ENCODE measurements around the gene LONP1.
"Not testable (repeated sequence)": the region's sequence is repeated elsewhere in the genome, so short reads cannot be mapped to it uniquely, and the experiment has no call there.

The LONP1 gene

DNA sequence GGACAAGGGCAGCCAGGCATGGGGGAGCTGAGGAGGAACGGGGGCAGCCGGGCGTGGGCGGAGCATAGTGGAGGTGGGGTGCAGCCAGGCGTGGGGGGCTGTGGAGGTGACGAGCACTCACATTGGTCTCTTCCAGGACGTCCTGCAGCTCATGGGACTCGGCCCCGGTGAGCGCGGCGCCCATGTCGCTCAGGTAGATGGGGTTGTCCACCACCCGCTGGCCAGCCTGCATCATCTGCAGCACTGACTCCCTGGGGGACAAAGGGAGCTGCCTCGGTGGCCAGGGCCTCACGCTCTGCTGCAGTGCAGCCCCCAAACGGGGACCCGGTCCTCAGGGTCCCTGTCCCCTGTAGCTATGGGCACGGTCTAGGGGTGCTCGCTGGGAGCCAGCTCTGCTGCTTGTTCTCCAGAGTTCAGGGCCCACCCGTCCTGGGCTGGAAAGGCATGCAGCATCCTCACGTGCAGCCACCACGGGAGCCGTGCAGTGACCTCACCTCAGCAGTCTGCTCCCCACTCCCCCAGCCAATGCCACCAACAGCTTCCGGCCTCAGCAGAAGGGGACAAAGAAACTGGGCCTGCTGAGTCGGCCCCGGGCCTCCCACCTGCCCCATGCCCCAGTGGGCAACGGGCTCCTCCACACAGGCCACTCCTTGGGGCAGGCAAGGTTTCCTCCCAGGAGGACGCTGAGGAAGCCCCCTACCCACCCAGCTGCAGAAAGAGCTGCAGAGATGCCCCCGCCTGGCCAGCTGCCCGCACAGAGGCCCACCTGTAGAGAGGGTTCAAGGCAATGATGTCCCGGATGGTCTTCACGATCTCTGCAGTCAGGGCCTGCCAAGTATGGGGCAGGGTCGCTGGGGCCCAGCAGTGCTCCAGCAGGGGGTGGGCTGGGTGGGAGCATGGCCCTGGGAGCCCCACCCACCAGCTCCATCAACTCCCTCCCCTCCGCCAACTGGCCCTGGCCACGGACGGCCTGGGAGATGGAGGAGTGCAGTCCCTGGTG is 12.1 kb downstream of the LONP1 start:
- peaks cover 51 to 99% (median 88%) of the 10 kb centered on the region in 3 donors for H3K36me3 ChIP-seq

DNA sequence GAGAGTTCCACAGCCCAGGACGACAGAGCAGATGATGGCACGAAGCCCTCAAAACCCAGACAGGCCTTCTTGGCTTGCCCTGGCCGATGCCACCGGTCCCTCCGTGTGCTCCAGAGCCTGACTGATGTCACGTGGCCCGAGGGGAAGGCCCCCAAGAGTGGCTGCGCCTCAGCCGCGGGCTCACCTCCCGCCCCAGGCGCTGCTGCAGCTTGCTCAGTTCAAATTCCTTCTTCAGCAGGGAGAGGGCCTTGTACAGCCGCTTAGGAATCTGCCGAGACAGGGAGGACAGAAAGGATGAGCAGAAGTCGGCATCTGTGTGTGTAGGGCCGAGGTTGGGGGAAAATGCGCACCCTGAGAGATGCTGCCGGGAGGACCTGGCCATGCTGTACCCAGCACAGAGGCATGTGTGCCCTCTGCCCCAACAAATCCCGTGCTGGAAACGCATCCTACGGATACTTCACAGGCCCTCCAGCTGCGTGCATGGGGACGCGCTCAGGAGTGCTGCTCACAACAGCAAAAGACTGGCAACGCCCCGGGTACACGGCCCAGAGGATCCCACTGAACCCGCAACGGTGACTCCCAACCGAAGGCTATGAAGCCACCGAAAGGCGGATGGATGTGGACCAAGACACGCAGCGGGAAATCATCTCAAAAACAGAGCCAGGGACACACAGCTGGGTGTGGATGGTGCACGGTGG is 12.9 kb downstream of the LONP1 start:
- TF ChIP-seq, protein P1, sequence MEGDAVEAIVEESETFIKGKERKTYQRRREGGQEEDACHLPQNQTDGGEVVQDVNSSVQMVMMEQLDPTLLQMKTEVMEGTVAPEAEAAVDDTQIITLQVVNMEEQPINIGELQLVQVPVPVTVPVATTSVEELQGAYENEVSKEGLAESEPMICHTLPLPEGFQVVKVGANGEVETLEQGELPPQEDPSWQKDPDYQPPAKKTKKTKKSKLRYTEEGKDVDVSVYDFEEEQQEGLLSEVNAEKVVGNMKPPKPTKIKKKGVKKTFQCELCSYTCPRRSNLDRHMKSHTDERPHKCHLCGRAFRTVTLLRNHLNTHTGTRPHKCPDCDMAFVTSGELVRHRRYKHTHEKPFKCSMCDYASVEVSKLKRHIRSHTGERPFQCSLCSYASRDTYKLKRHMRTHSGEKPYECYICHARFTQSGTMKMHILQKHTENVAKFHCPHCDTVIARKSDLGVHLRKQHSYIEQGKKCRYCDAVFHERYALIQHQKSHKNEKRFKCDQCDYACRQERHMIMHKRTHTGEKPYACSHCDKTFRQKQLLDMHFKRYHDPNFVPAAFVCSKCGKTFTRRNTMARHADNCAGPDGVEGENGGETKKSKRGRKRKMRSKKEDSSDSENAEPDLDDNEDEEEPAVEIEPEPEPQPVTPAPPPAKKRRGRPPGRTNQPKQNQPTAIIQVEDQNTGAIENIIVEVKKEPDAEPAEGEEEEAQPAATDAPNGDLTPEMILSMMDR (IDR thresholded peaks at IDR 0.05) = no peak
- Histone ChIP-seq H3K4me3 (no peak overlapping the region), H3K4me1 (no peaks in the 10 kb centered on the region), H3K36me3 (peaks cover 43 to 94% (median 83%) of the 10 kb centered on the region in 3 donors), H3K9me3 (no peaks in the 10 kb centered on the region), H3K27ac (no peak overlapping the region), H3K27me3 (no peaks in the 10 kb centered on the region)
- intact Hi-C loops (cut with DNase I; ENCODE audit: low total_unique reads) = no loop called here
- DNase-seq = no peak

More for the DNA sequence above, 12.1 kb downstream of the LONP1 start:
- no peak for DNase-seq
- H3K27me3 ChIP-seq = no peaks in the 10 kb centered on the region
- intact Hi-C loops (cut with DNase I; ENCODE audit: low total_unique reads) = no loop called here
- H3K9me3 ChIP-seq = no peaks in the 10 kb centered on the region
- no peaks in the 10 kb centered on the region for H3K4me1 ChIP-seq
- TF ChIP-seq, protein P1 (IDR thresholded peaks at IDR 0.05) = no peak
- H3K27ac ChIP-seq = no peak overlapping the region
- H3K4me3 ChIP-seq = no peak overlapping the region

DNA sequence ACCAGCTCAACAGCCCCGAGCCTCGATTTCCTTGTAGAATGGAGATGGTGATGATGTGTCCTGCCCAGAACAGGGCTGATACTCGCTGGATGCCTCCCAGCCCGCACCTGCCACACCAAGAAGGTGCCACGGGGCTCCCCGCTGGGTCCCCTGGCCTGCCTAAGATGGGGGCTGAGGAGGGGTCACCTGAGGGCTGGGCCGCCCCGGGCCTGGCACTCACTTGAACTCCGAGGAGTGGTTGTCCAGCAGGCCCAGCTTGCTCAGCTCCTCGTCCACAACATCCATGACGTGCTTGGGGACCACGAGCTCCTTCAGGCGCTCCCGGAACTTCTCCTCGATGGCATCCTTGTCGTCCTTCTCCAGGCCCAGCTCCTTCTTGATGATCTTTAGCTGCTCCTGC is 14.4 kb downstream of the LONP1 start:
- TF ChIP-seq, protein P1 (IDR thresholded peaks at IDR 0.05) = no peak
- H3K4me1 ChIP-seq = no peaks in the 10 kb centered on the region
- no peaks in the 10 kb centered on the region for H3K27me3 ChIP-seq
- no peak overlapping the region for H3K4me3 ChIP-seq
- peaks cover 34 to 93% (median 83%) of the 10 kb centered on the region in 3 donors for H3K36me3 ChIP-seq
- no peak for DNase-seq
- no peaks in the 10 kb centered on the region for H3K9me3 ChIP-seq
- intact Hi-C loops (cut with DNase I; ENCODE audit: low total_unique reads) = no loop called here
- H3K27ac ChIP-seq = no peak overlapping the region

DNA sequence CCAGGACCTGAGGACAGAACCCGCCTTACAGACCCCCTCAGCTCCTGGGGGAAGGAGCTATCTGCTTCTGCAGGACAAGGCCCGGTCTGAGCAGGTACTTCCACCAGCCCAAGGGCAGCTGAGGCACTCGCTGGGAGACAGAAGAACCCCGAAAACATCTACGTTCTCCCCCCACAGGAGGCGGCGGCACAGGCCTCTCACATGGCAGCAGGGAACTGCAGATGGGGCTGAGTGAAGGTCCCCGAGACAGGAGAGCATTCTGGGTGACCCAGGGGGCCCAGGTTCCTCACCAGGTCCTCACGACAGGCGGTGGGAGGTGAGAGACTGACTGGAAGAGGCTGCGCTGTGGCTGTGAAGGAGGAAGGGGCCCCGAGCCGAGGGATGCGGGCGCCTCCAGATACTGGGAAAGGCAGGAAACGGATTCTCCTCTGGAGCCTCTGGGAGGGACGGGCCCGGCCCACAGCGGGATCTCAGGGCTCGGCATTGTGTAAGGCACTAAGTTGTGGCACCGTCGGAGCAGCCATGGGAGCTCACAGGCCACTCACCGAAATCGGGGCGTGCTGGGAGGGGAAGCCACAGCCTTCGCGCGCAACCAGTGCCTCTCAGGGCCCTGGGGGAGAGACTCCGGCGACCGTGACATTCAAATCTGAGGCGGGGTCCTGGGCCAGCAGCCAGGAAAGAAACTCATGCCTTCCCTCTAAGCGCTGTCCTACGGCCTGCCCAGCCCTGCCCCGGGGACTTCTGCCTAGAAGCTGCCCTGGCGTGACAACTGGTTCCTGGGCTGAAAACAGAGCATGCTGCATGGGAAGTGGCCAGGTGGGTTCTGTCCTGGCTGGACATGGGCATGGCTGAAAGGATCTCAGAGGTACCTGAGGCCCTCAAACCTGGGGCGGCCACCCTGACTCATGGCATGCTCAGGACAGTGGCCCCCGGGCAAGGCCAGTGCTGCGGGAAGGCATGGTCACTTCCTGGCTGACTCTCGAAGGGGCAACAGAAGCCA is 15.8 kb downstream of the LONP1 start:
- peaks cover 45 to 93% (median 86%) of the 10 kb centered on the region in 3 donors for H3K36me3 ChIP-seq
- DNase-seq = no peak
- no peaks in the 10 kb centered on the region for H3K27me3 ChIP-seq
- TF ChIP-seq, protein P1 (IDR thresholded peaks at IDR 0.05) = no peak
- H3K4me3 ChIP-seq = no peak overlapping the region
- intact Hi-C loops (cut with DNase I; ENCODE audit: low total_unique reads) = no loop called here
- no peak overlapping the region for H3K27ac ChIP-seq
- no peaks in the 10 kb centered on the region for H3K9me3 ChIP-seq
- H3K4me1 ChIP-seq = no peaks in the 10 kb centered on the region

DNA sequence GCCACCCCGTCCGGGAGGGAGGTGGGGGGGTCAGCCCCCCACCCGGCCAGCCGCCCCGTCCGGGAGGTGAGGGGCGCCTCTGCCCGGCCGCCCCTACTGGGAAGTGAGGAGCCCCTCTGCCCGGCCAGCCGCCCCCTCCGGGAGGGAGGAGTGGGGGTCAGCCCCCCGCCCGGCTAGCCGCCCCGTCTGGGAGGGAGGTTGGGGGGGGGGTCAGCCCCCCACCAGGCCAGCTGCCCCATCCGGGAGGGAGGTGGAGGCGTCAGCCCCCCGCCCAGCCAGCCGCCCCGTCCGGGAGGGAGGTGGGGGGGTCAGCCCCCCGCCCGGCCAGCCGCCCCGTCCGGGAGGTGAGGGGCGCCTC is 17.9 kb downstream of the LONP1 start:
- H3K4me3 ChIP-seq; DNase-seq; intact Hi-C loops (cut with DNase I; ENCODE audit: low total_unique reads); H3K9me3 ChIP-seq; H3K27me3 ChIP-seq; H3K27ac ChIP-seq; H3K4me1 ChIP-seq: not testable (repeated sequence)
- H3K36me3 ChIP-seq = peaks cover 40 to 91% (median 90%) of the 10 kb centered on the region in 3 donors

Data from tibial artery (tissue), 4 donors.